HG02571 (cell line): ENCODE results near the gene TFEB.

ENCODE experiments used
- ATAC-seq: cut with Tn5 transposase; IDR thresholded peaks from one replicate; pipeline ENCODE4 v1.9.1; 2021; ENCODE audit warnings: mild to moderate bottlenecking, moderate library complexity; ENCODE audit not compliant: unreplicated experiment

Gene TFEB

DNA sequence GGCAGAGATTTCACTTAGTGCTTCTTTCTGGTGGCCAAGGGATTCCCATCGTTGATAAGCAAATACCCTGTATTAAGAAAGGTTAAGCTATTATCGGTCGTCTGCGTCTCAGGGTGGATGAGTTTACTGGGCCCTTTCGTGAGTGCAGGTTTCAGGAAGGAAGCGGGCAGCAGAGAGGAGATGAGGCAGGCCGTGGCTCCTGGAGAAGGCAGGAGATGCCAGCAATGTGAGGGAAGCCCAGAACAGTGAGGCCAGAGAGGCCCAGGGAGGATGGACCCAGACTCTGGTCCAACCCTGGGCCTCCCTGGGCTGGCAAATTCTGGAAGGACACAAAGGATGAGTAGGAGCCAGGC, 11.2 kb downstream of the TFEB start:
- no peak for ATAC-seq

DNA sequence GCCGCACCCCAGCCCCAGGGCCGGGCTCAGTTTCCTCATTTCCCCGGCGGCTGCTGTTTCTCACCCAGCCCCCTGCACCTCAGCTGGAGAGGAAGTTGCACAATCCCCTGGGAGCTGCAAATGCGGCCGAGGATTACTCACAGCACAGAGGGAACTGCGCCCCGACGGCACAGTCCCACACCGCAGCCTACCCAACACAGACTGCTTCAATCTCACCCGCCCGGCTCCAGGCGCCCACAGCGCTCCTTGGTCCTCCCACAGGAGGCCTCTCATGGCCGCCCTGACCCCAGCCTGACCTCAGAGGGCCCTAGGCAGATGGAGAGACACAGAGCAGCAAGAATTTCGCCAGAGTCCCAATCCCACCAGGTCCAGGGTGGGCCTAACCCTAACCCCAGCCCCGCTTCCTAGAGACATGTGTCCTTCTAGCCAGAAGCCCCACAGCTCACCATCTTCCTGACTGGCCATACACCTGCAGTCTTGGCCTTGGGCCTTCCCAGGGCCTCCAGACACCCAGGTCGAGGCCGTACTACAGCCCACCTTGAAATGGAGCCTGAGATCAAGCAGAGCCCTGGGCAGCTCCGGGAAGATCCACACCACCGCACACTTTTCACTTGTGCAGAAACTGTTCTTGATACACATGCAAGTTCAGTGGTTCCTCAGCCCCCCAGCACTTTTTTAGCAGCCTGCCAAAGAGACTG, 11.7 kb downstream of the TFEB start:
- ATAC-seq: peak; percentile 61

DNA sequence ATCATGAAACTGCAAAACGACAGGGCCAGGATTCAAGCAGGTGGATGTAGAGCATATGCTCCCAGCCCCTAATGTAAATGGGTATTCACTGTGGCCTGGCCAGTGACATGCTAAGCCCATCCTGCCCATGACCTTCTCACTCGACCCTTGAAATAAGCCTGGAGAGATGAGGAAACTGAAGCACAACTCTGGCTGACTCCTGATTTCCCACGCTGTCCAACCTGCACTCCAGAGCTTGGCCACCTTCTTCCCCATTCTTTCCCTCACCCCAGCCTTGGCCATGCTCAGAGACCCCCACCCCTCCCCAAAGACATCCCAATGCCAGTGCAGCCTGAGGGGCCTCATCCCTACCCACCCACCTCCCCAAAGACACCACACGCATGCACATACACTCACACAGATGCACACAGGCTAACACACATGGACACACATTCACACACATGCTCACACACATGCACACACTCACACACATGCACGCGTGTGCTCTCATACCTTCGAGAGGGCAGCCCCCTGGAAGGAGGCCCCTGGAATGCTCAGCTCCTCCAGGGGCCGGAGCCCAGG, 12.4 kb downstream of the TFEB start:
- no peak for ATAC-seq

DNA sequence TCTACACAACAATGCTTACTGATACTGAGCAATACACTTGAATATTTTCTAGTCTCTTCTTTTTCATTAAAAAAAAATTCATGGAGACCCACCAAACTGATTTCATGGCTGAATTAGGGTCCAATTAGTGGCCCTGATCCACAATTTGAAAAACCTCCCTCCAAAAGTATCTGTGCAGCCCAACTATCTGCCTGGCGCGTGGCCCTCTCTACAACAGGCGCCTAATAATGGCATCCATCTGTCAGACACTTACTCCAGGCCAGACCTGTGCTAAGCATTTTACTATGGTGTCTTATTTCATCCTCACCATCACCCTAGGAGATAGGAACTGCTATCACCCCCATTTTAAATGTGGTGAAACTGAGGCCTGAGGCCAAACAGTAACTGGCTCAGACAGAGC, 14.0 kb downstream of the TFEB start:
- no peak for ATAC-seq

DNA sequence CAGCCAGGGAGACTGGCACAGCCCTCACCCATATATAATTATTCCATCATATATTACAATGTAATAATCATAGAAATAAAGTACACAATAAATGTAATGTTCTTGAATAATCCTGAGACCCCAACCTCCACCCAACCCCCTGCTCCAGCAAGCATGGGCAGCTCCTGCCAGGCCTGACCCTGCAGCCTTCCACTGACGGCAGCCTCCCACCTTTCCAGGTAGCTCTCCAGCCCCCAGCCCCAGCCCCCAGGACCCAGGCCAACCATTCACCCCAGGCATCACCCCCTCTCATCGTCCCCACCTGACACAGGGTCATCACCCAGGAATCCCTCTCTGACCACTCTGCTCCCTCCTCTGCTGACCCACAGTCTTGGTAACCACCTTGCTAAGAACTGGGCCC, 14.6 kb downstream of the TFEB start:
- ATAC-seq: no peak

DNA sequence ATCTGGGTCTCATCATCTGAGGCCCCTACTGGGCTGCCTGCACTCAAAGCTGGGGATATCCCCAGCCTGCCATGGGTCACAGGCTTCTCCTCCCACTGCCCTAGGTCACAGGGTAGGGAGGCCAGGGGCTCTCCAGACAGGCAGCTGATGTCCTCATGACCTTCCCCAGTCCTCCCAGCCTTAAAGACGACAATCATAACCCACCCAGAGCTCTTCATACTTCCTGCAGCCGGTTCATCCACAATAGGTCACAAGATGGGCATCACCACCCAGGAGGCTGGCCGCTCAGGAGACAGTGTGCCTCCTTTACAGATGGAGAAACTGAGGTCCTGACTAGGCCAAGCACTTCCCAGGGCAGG, 15.2 kb downstream of the TFEB start:
- ATAC-seq: no peak

DNA sequence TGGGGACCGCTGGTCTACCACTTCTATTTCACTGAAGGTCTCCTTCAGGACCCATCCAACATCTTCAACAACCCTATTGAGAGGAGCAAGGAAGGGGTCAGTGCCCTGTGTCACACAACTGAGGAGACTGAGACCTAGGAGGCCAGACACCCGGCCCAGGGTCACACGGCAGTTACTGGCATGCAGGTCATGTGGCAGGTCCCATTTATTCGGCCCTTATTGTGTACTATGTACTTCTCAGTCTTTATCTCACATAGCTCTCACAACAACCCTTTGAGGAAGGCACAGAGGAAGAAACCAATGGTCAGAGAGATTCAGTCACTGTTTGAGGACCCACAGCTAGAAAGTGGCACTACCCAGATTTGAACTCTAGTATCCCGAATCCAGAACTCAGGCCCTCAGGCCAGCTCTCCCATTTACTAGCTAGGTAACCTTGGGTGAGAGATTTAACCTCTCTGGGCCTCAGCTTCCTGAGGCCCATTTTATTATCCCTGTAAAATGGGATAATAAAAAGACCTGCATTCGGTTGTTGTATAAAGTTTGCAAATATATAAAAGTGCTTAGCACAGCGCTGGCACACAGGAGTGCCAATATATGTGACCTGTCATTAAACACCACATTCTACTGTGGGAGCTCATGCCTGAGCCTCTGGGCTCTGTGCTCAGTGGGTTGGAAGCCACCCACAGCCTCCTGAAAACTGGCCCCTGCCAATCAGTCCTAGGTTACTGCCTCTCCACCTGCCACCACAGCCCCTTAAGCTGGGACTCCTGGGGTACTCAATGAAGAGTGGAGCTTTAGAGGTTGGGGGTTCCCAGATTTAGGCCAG, 15.8 kb downstream of the TFEB start:
- no peak for ATAC-seq

DNA sequence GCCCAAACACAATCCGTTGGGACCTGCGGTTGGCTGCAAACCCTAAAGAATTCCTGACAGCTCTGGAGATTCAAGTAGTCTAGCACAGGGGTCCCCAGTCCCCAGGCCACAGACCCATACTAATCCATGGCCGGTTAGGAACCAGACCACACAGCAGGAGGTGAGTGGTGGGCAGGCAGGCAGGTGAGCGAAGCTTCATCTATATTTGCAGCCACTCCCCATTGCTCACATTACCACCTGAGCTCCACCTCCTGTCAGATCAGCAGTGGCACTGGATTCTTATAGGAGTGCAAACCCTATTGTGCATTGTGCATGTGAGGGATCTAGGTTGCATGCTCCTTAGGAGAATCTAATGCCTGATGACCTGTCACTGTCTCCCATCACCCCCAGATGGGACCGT, 16.6 kb downstream of the TFEB start:
- ATAC-seq: no peak

DNA sequence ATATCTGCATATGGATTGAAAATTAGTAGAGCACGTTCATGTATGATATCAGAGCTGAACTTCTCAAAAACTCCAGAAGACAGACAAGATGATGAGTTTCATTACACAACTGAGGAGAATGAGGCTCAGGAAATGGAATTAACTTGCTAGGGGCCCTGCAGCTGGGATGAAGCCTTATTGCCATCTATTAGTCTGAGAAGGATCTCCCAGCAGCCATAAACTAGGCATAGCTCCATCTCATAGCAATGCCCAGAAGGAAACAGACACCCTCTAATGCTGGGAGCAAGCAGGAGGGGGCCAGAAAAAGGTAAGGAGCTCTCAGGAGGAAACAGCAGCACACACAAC, 18.0 kb downstream of the TFEB start:
- no peak for ATAC-seq

DNA sequence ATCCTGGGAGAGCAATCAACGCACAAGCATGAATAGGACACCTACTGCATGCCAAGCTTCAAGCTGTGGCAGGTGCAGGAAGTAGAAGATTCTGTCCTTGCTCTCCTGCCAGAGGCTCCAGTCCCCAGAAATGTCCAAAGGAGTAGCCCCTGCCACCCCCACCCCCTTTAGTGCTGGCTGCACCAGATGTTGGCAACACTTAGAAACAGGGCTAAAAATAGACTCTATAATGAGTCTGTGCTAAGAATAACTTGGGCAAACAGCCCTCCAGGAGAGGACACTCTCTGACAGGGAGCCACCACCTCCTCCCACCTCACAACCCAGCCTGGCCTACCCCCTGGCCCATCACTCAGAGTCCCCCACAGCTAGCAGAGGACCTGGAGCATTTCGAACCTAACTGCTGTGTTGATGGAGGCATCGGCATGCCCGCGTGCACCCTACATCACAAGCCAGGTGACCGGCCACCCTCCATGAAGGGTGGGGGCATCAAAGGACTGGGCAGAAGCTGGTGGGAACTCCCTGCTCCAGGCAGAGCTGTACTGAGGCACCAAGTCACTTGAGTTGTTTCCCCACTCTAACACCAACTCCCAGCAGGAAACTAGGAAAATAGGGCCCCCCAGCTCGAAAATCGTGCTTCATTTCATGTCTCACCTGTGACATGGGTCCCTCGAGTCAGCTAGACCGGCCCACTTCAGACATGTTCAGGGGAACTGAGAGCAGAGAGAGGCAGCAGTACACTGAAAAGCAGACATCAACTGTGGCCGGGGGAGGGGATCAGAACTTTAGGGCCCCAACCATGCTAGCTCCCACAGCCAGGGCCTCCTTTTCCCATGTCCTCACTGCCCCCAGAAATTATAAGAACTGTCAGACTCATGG, 18.7 kb downstream of the TFEB start:
- ATAC-seq: no peak

DNA sequence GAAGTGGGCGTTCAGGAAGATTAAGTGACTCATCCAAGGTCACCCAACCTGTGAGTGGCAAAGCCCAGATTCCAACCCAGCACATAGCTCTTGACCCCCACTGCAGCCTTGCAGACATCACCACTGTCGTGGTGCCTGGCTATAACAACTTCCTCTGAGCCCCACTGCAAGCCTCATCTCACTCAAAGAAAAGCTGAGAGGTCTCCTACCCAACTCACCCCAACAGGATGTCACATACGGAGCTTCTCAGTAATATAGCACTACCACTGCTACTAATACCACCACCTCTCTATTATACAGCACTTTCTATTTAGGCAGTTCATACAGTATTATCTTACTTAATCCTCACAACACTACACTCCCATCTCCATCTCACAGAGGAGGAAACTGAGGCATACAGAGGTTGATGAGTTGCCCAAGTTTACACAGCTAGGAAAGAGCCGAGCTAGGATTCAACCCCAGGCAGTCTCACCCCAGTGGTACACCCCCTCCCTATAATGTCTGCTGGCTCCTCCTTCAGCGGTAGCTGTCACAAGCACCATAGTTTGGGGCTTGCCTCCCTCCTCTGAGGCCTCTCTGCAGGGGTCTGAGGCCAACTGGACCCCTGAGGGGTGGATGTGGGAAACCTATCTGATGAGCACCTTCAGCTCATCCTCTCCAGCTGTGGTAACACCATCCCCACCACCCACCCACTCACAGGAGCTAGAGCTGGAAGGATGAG, 19.5 kb downstream of the TFEB start:
- no peak for ATAC-seq

DNA sequence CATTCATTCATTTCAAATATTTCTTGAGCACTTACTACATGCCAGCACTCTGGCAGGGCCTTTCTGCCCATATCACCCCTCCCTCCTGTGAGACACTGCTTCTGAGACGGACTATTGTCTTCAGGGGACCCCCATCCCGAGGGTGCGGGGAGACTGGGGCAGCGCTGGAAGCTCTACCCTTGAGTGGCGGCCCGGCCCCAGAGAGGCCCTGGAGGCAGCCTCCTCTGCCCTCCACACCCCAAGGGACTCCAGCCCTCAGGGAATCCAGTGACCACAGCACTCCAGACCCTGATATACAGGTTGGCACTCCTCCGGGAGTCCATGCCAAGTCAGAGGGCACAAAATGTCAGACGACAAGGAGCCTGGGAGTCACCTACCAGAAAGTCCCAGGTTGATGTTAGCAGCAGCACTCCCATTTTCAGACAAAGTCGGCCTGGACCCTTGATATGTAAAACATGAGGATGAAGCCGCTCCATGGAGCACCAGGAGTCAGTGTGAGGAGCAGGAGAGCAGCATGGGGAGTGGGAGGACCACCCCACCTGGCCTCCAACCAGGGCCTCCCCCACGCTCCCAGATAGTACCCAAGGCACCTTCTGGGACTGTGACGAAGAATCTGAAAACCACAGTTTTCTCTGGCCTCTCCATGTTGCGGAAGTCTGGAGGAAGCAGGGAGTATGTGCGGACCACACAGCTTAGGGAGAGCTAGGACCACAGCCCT, 20.7 kb downstream of the TFEB start:
- no peak for ATAC-seq

DNA sequence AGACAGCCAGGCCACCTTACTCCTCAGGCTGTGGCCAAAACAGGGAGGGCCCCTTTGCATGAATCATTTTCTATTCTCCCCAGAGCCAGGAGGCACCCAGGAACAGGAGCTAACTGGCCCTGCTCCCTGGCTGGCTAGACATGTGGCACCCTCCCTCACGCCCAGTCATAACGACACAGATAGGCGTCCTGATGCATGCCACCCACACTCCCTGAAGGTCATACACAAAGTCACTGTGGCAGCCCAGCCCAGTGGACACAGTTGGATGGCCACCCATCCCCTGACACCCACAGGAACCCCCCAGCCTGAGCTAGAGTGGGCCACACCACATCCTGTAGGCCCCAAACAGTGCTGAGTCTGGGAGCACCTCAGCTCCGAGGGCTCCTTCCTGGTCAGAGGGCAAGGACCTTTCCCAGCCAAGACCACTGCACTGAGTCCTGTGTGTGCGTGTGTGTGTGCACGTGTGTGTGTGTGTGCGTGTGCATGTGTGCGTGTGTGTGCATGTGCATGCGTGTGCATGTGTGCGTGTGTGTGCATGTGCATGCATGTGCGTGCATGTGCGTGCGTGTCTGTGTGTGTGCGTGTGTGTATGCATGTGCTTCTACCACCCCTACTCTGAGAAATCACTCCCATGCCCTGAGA, 21.6 kb downstream of the TFEB start:
- peak; percentile 61 for ATAC-seq

DNA sequence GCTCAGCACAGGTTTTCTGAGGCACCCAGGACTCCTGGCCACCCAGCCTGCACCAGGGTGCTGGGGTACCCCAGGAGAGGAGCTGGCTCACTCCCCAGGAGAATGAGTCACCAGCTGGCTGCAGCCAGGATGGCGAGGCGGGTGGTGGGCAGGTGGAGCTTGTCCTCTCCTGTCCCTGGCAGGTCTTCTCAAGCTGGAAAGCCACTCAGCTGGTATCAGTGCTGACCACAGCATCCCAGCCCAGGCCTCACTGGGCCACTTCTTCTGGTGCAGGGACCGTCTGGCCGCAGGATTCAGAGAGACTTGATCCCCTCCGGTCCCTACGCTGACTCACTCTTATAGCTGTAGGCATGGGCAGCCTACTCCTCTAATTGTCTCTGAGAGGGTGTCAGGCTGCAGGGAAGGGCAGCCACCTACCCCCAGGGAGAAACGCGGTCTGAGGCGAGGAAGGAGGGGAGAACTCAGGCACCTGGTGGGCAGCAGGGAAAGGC, 22.2 kb downstream of the TFEB start:
- no peak for ATAC-seq

DNA sequence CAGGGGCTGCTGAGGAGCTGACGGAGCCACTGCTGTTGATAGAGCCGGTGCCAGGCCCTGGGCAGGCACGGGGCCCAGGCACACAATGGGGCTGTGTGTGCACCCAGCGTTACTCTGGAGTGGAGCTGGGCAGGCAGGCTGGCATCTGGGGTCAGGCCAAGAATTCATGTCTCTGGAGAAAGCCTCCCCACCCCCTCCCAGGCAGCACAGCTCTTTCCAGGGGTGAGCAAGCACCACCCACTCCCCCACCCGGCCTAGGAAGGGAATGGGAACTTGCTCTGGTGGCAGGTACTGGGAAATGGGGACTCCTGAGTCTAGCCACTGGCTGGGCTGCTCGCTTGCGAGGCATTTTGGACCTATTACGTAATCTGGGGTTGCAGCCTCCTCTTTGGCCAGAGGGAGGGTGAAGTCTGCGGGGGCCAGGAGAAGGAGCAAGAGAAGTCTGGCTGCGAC, 22.7 kb downstream of the TFEB start:
- ATAC-seq: no peak

DNA sequence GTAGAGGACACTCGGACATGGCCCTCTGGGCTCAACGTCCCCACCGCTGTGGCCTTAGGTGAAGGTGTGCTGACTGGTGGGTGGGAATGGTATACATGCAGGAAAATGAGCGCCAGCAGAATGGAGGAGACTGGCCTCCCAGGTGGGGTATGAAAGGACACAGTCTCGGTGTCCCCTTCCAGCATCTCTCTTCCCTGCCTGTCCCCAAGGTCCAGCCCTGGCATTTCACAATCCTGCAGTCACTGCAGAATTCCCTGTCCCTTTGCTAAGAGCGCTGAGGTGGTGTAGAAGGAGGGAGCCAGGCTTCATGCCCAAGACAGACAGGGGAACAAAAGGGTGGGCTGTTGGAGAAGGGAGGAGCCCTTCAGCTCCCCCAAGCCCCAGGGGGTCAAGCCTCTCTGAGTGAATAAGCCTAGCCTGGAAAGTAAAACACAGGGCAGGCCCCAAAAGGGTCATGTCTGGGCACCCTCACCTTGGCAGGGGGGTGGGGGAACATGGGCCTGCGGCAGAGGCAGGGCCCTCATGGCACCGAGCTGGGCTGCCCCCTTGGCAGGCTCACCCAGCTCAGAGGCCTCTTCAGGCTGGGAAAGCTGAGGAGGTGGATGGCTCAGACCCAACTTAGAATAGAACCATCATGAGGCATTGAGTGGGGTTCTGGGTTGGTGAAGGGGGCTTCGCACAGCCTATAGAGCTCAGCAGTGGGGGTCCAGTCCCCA, 23.9 kb downstream of the TFEB start:
- ATAC-seq: no peak

DNA sequence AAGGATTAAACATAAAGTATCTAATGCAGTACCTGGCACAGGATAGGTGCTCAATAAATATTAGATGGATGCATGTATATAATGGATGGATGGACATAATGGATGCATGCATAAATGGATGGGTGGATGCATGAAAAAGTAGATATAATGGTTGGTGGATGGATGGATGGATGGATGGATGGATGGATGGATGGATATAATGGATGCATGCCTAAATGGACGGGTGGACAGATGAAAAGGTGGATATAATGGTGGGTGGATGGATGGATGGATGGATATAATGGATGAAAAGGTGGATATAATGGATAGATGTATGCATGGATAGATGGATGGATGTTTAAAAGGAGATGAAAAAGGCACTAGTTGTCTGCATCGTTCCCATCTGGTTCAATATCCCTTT, 26.0 kb downstream of the TFEB start:
- no peak for ATAC-seq

DNA sequence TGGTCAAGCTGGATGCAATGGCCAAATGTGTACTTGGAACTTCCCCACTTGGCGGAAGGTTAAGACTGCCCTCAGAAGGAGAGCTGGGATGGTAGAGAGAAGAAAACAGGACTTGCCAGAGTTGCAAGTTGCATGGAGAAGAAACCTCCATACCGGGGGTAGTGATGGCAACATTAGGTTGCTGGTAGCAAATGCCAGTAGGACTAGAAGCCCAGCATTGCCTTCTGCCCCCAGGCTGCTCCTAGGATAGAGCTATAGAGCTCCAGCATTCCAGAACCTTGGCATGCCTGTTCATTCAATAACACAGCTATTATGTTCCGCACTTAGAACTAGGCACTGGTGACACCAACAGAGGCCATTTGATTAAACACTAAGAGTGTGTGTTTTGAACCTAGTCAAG, 26.6 kb downstream of the TFEB start:
- no peak for ATAC-seq
